Esophagus squamous epithelium (tissue), 4 donors: ENCODE results near the gene STRBP.

Source experiments
- CTCF ChIP-seq, 6 experiments: fragments of 450-650 bp in 4 of 6; fragments of 200-600 bp in 2 of 6; sonication (generic) in 2 of 6; IDR thresholded peaks; one replicate each; pipeline ENCODE4 v1.5.1; 2016 to 2019; ENCODE audit warnings: antibody characterized with exemption in 6 of 6, mild to moderate bottlenecking in 4 of 6, moderate library complexity in 4 of 6
- POLR2A ChIP-seq, 4 donors: fragments of 450-650 bp; IDR thresholded peaks; one replicate each; pipeline ENCODE4 v1.6.1; 2017; ENCODE audit warnings: antibody characterized with exemption in 4 of 4, mild to moderate bottlenecking in 4 of 4, moderate library complexity in 3 of 4

- no peak for TF ChIP-seq CTCF (IDR thresholded peaks at IDR 0.05)
- TF ChIP-seq POLR2A (IDR thresholded peaks at IDR 0.05) = no peak
Observed at GRCh38 chr9:123165813-123166212, 102.6 kb downstream of the STRBP start.
